Panc1 (cell line): ENCODE results near the gene PSMB11.

Source experiments
- CTCF ChIP-seq: fragments of 450-650 bp; IDR thresholded peaks from 2 replicates; pipeline ENCODE4 v1.5.1; 2017; ENCODE audit warnings: mild to moderate bottlenecking
- POLR2AphosphoS5 ChIP-seq: IDR thresholded peaks from 2 replicates; pipeline ENCODE4 v1.6.1; 2012; ENCODE audit warnings: mild to moderate bottlenecking, low read depth, low read length, moderate library complexity
- REST ChIP-seq, 2 experiments: IDR thresholded peaks; 2 replicates each; pipeline ENCODE4 v1.6.1; 2011 to 2012; ENCODE audit warnings: low read depth in 2 of 2, control low read depth in 1 of 2, low read length in 1 of 2, mild to moderate bottlenecking in 1 of 2, moderate library complexity in 1 of 2; ENCODE audit not compliant: insufficient read depth in 1 of 2
- SIN3A ChIP-seq: IDR thresholded peaks from 2 replicates; pipeline ENCODE4 v1.6.1; 2012; ENCODE audit warnings: low read depth, mild to moderate bottlenecking, low read length, moderate library complexity, borderline replicate concordance; ENCODE audit not compliant: insufficient read depth
- TCF7L2 ChIP-seq: IDR thresholded peaks from 2 replicates; pipeline ENCODE4 v1.6.1; 2011; ENCODE audit warnings: mild to moderate bottlenecking, low read depth, low read length, inconsistent platforms

- no peak for TF ChIP-seq POLR2AphosphoS5
- TF ChIP-seq SIN3A, result no peak
- TF ChIP-seq CTCF, result no peak
- no peak for TF ChIP-seq TCF7L2
- TF ChIP-seq REST (IDR thresholded peaks at IDR 0.05; ENCODE audit: insufficient read depth in 1 of 2, low read depth in 2 of 2, low read length in 1 of 2), result no peak
Observed at GRCh38 chr14:23066368-23066767, 24.4 kb downstream of the PSMB11 start.
